ENCODE measurements around the gene HERC4.

HERC4 gene

DNA sequence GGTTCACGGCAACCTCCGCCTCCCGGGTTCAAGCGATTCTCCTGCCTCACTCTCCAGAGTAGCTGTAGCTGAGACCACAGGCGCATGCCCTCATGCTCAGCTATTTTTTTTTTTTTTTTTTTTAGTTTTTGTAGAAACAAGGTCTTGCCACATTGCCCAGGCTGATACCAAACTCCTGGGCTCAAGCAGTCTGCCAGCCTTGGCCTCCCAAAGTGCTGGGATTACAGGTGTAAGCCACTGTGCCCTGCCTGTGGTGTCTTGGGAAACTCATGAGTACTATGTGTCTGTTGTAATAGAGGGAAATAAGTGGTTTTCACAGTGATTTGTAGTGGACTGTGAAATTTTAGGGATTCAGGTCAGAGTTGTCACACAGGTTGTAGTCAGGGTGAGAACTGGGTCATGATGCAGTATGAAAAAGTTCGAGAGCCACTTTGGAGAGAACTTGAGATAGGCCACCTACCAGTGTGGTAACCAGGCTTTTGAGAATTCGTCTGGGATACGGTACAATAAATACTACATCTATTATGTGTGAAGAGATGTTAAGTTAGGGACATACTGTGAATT, 160.2 kb downstream of the HERC4 start:
- Histone ChIP-seq H3F3A (ENCODE audit: insufficient read depth, low read length) (no peaks in the 10 kb centered on the region), H4K20me1 (ENCODE audit: insufficient read depth, low read length) (no peaks in the 10 kb centered on the region)
- TF ChIP-seq EZH2 (IDR thresholded peaks at IDR 0.05; ENCODE audit: borderline replicate concordance, low read length) = no peak
- TF ChIP-seq, protein P1, sequence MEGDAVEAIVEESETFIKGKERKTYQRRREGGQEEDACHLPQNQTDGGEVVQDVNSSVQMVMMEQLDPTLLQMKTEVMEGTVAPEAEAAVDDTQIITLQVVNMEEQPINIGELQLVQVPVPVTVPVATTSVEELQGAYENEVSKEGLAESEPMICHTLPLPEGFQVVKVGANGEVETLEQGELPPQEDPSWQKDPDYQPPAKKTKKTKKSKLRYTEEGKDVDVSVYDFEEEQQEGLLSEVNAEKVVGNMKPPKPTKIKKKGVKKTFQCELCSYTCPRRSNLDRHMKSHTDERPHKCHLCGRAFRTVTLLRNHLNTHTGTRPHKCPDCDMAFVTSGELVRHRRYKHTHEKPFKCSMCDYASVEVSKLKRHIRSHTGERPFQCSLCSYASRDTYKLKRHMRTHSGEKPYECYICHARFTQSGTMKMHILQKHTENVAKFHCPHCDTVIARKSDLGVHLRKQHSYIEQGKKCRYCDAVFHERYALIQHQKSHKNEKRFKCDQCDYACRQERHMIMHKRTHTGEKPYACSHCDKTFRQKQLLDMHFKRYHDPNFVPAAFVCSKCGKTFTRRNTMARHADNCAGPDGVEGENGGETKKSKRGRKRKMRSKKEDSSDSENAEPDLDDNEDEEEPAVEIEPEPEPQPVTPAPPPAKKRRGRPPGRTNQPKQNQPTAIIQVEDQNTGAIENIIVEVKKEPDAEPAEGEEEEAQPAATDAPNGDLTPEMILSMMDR (IDR thresholded peaks at IDR 0.05; ENCODE audit: low read length) = no peak

DNA sequence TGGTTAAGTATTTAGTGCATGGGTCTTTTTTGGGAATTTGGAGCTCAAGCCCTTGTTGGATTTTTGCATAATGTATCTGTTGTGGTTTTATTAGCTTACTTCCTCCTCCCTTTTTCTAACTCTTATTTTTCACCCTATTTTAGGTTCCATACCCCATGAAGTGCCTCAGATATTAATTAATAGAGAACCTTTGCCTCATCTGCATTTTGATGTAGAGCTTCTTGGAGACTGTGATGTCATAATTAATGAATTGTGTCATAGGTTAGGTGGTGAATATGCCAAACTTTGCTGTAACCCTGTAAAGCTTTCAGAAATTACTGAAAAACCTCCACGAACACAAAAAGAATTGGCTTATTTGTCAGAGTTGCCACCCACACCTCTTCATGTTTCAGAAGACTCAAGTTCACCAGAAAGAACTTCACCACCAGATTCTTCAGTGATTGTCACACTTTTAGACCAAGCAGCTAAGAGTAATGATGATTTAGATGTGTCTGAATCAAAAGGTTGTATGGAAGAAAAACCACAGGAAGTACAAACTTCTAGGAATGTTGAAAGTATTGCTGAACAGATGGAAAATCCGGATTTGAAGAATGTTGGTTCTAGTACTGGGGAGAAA, 162.6 kb downstream of the HERC4 start:
- Histone ChIP-seq H3K27me3 (ENCODE audit: insufficient read depth, low read length) (no peaks in the 10 kb centered on the region), H3K79me2 (ENCODE audit: insufficient read depth, low read length) (no peaks in the 10 kb centered on the region), H3F3A (ENCODE audit: insufficient read depth, low read length) (no peaks in the 10 kb centered on the region), H3K4me2 (ENCODE audit: low read length) (no peak overlapping the region), H3K9me2 (ENCODE audit: low read depth, low read length) (no peaks in the 10 kb centered on the region), H3K9ac (ENCODE audit: low read length) (no peak overlapping the region), H3K4me3 (ENCODE audit: low read depth, low read length, poor library complexity, severe bottlenecking) (no peak overlapping the region), H3K27ac (ENCODE audit: low read depth, low read length, poor library complexity, severe bottlenecking) (no peak overlapping the region), H2AFZ (ENCODE audit: low read length) (no peak overlapping the region), H3K36me3 (ENCODE audit: insufficient read depth, low read length) (peaks cover 93% of the 10 kb centered on the region), H3K4me1 (ENCODE audit: insufficient read depth, low read length, severe bottlenecking) (no peaks in the 10 kb centered on the region), H3K9me3 (ENCODE audit: low read length) (no peaks in the 10 kb centered on the region), H4K20me1 (ENCODE audit: insufficient read depth, low read length) (no peaks in the 10 kb centered on the region)
- TF ChIP-seq EZH2 (IDR thresholded peaks at IDR 0.05; ENCODE audit: borderline replicate concordance, low read length) = no peak
- TF ChIP-seq, protein P1 (IDR thresholded peaks at IDR 0.05; ENCODE audit: low read length) = no peak

More for the DNA sequence above, 160.2 kb downstream of the HERC4 start:
- no peak overlapping the region for H2AFZ ChIP-seq (ENCODE audit: low read length)
- H3K4me3 ChIP-seq (ENCODE audit: low read depth, low read length, poor library complexity, severe bottlenecking) = no peak overlapping the region
- H3K27ac ChIP-seq (ENCODE audit: low read depth, low read length, poor library complexity, severe bottlenecking) = no peak overlapping the region
- no peaks in the 10 kb centered on the region for H3K9me3 ChIP-seq (ENCODE audit: low read length)
- H3K9me2 ChIP-seq (ENCODE audit: low read depth, low read length) = no peaks in the 10 kb centered on the region
- H3K36me3 ChIP-seq (ENCODE audit: insufficient read depth, low read length) = peaks cover 85% of the 10 kb centered on the region
- H3K4me1 ChIP-seq (ENCODE audit: insufficient read depth, low read length, severe bottlenecking) = no peaks in the 10 kb centered on the region
- H3K4me2 ChIP-seq (ENCODE audit: low read length) = no peak overlapping the region
- no peak overlapping the region for H3K9ac ChIP-seq (ENCODE audit: low read length)
- no peaks in the 10 kb centered on the region for H3K79me2 ChIP-seq (ENCODE audit: insufficient read depth, low read length)
- H3K27me3 ChIP-seq (ENCODE audit: insufficient read depth, low read length) = no peaks in the 10 kb centered on the region

DNA sequence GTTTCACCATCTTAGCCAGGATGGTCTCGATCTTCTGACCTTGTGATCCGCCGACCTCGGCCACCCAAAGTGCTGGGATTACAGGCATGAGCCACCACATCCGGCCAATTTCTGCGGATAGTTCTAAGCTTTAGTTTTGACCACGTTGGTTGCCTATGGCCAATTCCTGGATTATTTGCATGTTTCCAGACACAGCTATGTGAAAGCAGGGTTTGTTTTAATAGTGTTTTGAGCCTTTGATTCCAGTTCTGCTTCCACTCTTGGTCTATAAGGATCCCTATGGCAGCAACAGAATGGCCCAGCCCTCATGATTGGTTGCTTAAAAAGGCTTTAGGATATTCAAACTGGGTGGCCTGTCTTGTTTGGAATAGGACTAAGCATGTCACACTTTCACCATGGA, 171.5 kb downstream of the HERC4 start:
- TF ChIP-seq, protein P1 (IDR thresholded peaks at IDR 0.05; ENCODE audit: low read length) = no peak
- TF ChIP-seq EZH2 (IDR thresholded peaks at IDR 0.05; ENCODE audit: borderline replicate concordance, low read length) = no peak
- Histone ChIP-seq H3K4me3 (ENCODE audit: low read depth, low read length, poor library complexity, severe bottlenecking) (no peak overlapping the region), H3K4me2 (ENCODE audit: low read length) (no peak overlapping the region), H3K27me3 (ENCODE audit: insufficient read depth, low read length) (no peaks in the 10 kb centered on the region), H3K36me3 (ENCODE audit: insufficient read depth, low read length) (peaks cover 93% of the 10 kb centered on the region), H3K4me1 (ENCODE audit: insufficient read depth, low read length, severe bottlenecking) (no peaks in the 10 kb centered on the region), H2AFZ (ENCODE audit: low read length) (no peak overlapping the region), H3K9ac (ENCODE audit: low read length) (no peak overlapping the region), H3K9me3 (ENCODE audit: low read length) (no peaks in the 10 kb centered on the region), H4K20me1 (ENCODE audit: insufficient read depth, low read length) (no peaks in the 10 kb centered on the region), H3F3A (ENCODE audit: insufficient read depth, low read length) (no peaks in the 10 kb centered on the region), H3K27ac (ENCODE audit: low read depth, low read length, poor library complexity, severe bottlenecking) (no peak overlapping the region), H3K9me2 (ENCODE audit: low read depth, low read length) (no peaks in the 10 kb centered on the region), H3K79me2 (ENCODE audit: insufficient read depth, low read length) (peaks cover 9% of the 10 kb centered on the region)
